Neuronal stem cell (in vitro differentiated cells): ENCODE results near the gene TTC28.

ENCODE experiments used
- DNase-seq: peaks from one replicate; pipeline ENCODE4 v3.0.0-alpha.2; 2013; ENCODE audit warnings: low spot score
- H2AFZ ChIP-seq: one replicate; pipeline ENCODE4 v1.6.1; 2013; ENCODE audit warnings: mild to moderate bottlenecking, low read length, inconsistent platforms
- H2AK5ac ChIP-seq: 2 replicates; pipeline ENCODE4 v1.6.1; 2013; ENCODE audit warnings: low read depth, mild to moderate bottlenecking, inconsistent platforms, low read length, moderate library complexity, mixed read lengths
- H2BK120ac ChIP-seq: 2 replicates; pipeline ENCODE4 v1.6.1; 2013; ENCODE audit warnings: low read depth, mild to moderate bottlenecking, inconsistent platforms, low read length, moderate library complexity, mixed read lengths
- H2BK12ac ChIP-seq: one replicate; pipeline ENCODE4 v1.6.1; 2013; ENCODE audit warnings: low read length, inconsistent platforms
- H2BK15ac ChIP-seq: 2 replicates; pipeline ENCODE4 v1.6.1; 2013; ENCODE audit warnings: mild to moderate bottlenecking, low read length, inconsistent platforms, mixed read lengths
- H2BK5ac ChIP-seq: one replicate; pipeline ENCODE4 v1.6.1; 2013; ENCODE audit warnings: inconsistent platforms, mild to moderate bottlenecking, low read length, moderate library complexity
- H3K14ac ChIP-seq: one replicate; pipeline ENCODE4 v1.6.1; 2013; ENCODE audit warnings: low read length, inconsistent platforms
- H3K18ac ChIP-seq: 2 replicates; pipeline ENCODE4 v1.6.1; 2013; ENCODE audit warnings: low read length, inconsistent platforms
- H3K23ac ChIP-seq: 2 replicates; pipeline ENCODE4 v1.6.1; 2013; ENCODE audit warnings: low read depth, mild to moderate bottlenecking, mixed read lengths, low read length, inconsistent platforms; ENCODE audit not compliant: poor library complexity
- H3K27ac ChIP-seq: replicated peaks from 3 replicates; pipeline ENCODE4 v1.5.1; 2013; ENCODE audit warnings: low read length, inconsistent platforms
- H3K27me3 ChIP-seq, 3 experiments: 2 replicates each; pipeline ENCODE4 v1.6.1; 2013; ENCODE audit warnings: low read length in 3 of 3, mild to moderate bottlenecking in 2 of 3, inconsistent platforms in 1 of 3, low read depth in 1 of 3, mixed read lengths in 1 of 3, moderate library complexity in 1 of 3; ENCODE audit not compliant: control insufficient read depth in 3 of 3, insufficient read depth in 3 of 3
- H3K36me3 ChIP-seq, 2 donors: replicated peaks in 1 of 2; 2 replicates each; pipeline ENCODE4 v1.6.1; 2013; ENCODE audit warnings: low read length in 2 of 2; ENCODE audit not compliant: control insufficient read depth in 2 of 2, insufficient read depth in 2 of 2
- H3K4ac ChIP-seq: 2 replicates; pipeline ENCODE4 v1.6.1; 2013; ENCODE audit warnings: inconsistent platforms, mild to moderate bottlenecking, low read length, moderate library complexity
- H3K4me1 ChIP-seq, 2 donors: 1 replicate in 1 of 2; 2 replicates in 1 of 2; pipeline ENCODE4 v1.6.1; 2013; ENCODE audit warnings: low read length in 2 of 2, low read depth in 1 of 2; ENCODE audit not compliant: control insufficient read depth in 2 of 2, insufficient read depth in 1 of 2
- H3K4me2 ChIP-seq: one replicate; pipeline ENCODE4 v1.6.1; 2013; ENCODE audit warnings: mild to moderate bottlenecking, low read length, inconsistent platforms; ENCODE audit not compliant: insufficient read depth, poor library complexity, severe bottlenecking
- H3K4me3 ChIP-seq, 2 donors: 2 replicates each; pipeline ENCODE4 v1.5.1; 2013; ENCODE audit warnings: low read length in 2 of 2, mild to moderate bottlenecking in 2 of 2, inconsistent platforms in 1 of 2, moderate library complexity in 1 of 2
- H3K79me1 ChIP-seq: one replicate; pipeline ENCODE4 v1.6.1; 2013; ENCODE audit warnings: low read depth, mild to moderate bottlenecking, inconsistent platforms, low read length, moderate library complexity
- H3K9ac ChIP-seq: one replicate; pipeline ENCODE4 v1.6.1; 2013; ENCODE audit warnings: mild to moderate bottlenecking, low read depth, low read length, inconsistent platforms; ENCODE audit not compliant: poor library complexity
- H3K9me3 ChIP-seq, 2 donors: replicated peaks in 1 of 2; 2 replicates each; pipeline versions ENCODE3 to v1.6.1; 2013; ENCODE audit warnings: low read length in 2 of 2, mild to moderate bottlenecking in 2 of 2, inconsistent platforms in 1 of 2, low read depth in 1 of 2, mixed read lengths in 1 of 2, moderate library complexity in 1 of 2; ENCODE audit not compliant: control insufficient read depth in 2 of 2, insufficient read depth in 1 of 2
- H4K8ac ChIP-seq: one replicate; pipeline ENCODE4 v1.6.1; 2013; ENCODE audit warnings: low read depth, mild to moderate bottlenecking, inconsistent platforms, low read length, moderate library complexity
- H4K91ac ChIP-seq: one replicate; pipeline ENCODE4 v1.6.1; 2013; ENCODE audit warnings: low read length, low read depth, mild to moderate bottlenecking, inconsistent platforms; ENCODE audit not compliant: poor library complexity
- WGBS, 2 donors: extraction: QIAGEN DNeasy Blood & Tissue Kit; methylation state at CpG; one replicate each; pipeline ENCODE4 v1.1.7; 2013; ENCODE audit warnings: missing lambda C conversion rate in 2 of 2, mixed read lengths in 1 of 2; ENCODE audit not compliant: insufficient read length in 2 of 2, insufficient replicate concordance in 1 of 2; ENCODE audit errors: extremely low coverage in 2 of 2; 5-methylcytosine and 5-hydroxymethylcytosine counted together

The TTC28 gene

GRCh38 chr22:28346308-28346707 is 333.3 kb downstream of the TTC28 start:
- no peak overlapping the region for H3K23ac ChIP-seq

GRCh38 chr22:28344918-28345703 is 334.5 kb downstream of the TTC28 start:
- no peak overlapping the region for H2BK5ac ChIP-seq
- no peak overlapping the region for H3K14ac ChIP-seq
- no peak overlapping the region for H3K23ac ChIP-seq
- DNase-seq: no peak
- H3K27me3 ChIP-seq: no peaks in the 10 kb centered on the region
- H3K9ac ChIP-seq: no peak overlapping the region
- no peak overlapping the region for H3K4ac ChIP-seq
- no peak overlapping the region for H2BK12ac ChIP-seq
- no peaks in the 10 kb centered on the region for H3K79me1 ChIP-seq
- peaks cover 0 to 1% of the 10 kb centered on the region in 2 donors for H3K9me3 ChIP-seq
- H2BK120ac ChIP-seq: no peak overlapping the region
- no peak overlapping the region for H3K4me3 ChIP-seq
- WGBS, 2 donors: no CpG with 5 or more reads among the region's 7 CpGs
- no peak overlapping the region for H4K91ac ChIP-seq
- H3K4me1 ChIP-seq: peaks cover 0 to 9% of the 10 kb centered on the region in 2 donors
- no peak overlapping the region for H2AFZ ChIP-seq
- H2AK5ac ChIP-seq: no peak overlapping the region
- H3K18ac ChIP-seq: no peak overlapping the region
- no peaks in the 10 kb centered on the region for H3K36me3 ChIP-seq
- H3K27ac ChIP-seq: no peak overlapping the region
- no peak overlapping the region for H3K4me2 ChIP-seq
- H2BK15ac ChIP-seq: no peak overlapping the region
- H4K8ac ChIP-seq: no peak overlapping the region

More at GRCh38 chr22:28346308-28346707, 333.3 kb downstream of the TTC28 start:
- Histone ChIP-seq H2BK5ac (no peak overlapping the region), H3K27me3 (no peaks in the 10 kb centered on the region), H4K91ac (no peak overlapping the region), H2BK120ac (no peak overlapping the region), H3K14ac (no peak overlapping the region), H3K4ac (no peak overlapping the region), H3K9ac (no peak overlapping the region), H2BK12ac (no peak overlapping the region), H3K4me1 (peaks cover 1 to 9% of the 10 kb centered on the region in 2 donors), H3K79me1 (no peaks in the 10 kb centered on the region), H3K4me3 (no peak overlapping the region), H4K8ac (no peak overlapping the region), H3K18ac (no peak overlapping the region), H3K4me2 (no peak overlapping the region), H3K27ac (no peak overlapping the region), H3K9me3 (no peaks in the 10 kb centered on the region), H2BK15ac (no peak overlapping the region), H2AK5ac (no peak overlapping the region), H3K36me3 (no peaks in the 10 kb centered on the region), H2AFZ (no peak overlapping the region)
- no peak for DNase-seq
- no CpG with 5 or more reads among the region's 2 CpGs for WGBS, 2 donors

GRCh38 chr22:28341001-28341400 is 338.6 kb downstream of the TTC28 start:
- H2BK15ac ChIP-seq: no peak overlapping the region
- H4K8ac ChIP-seq: no peak overlapping the region
- no peak overlapping the region for H2AK5ac ChIP-seq
- no peak overlapping the region for H3K9ac ChIP-seq
- H2AFZ ChIP-seq: no peak overlapping the region
- H3K36me3 ChIP-seq: no peaks in the 10 kb centered on the region
- no peak overlapping the region for H3K4me3 ChIP-seq
- H3K23ac ChIP-seq: no peak overlapping the region
- no peak for DNase-seq
- H2BK5ac ChIP-seq: no peak overlapping the region
- no peaks in the 10 kb centered on the region for H3K79me1 ChIP-seq
- no peak overlapping the region for H3K4me2 ChIP-seq
- no peaks in the 10 kb centered on the region for H3K4me1 ChIP-seq
- no peak overlapping the region for H3K4ac ChIP-seq
- no peak overlapping the region for H3K27ac ChIP-seq
- no peak overlapping the region for H3K18ac ChIP-seq
- no peak overlapping the region for H2BK12ac ChIP-seq
- H3K27me3 ChIP-seq: no peaks in the 10 kb centered on the region
- no peak overlapping the region for H4K91ac ChIP-seq
- no peak overlapping the region for H2BK120ac ChIP-seq
- no peak overlapping the region for H3K14ac ChIP-seq
- H3K9me3 ChIP-seq: peaks cover 0 to 3% of the 10 kb centered on the region in 2 donors

DNA sequence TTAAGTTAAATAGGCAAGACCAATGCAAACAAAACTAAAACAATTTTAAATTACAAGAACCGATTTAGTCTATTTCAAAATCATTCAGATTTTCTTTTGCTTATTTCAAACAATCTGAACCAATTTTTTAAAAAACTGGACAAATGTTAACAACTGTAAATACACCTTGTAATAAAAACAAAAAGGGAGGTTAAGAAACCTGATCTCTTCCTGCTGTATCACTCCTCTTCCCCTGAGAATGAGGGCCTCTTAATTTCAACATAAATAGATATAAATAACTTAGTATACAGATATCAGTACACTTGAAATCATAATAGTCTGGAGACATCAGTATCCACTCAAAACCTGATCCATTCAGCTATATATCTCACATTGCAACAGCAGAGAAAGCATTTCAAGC is 346.6 kb downstream of the TTC28 start:
- H3K27ac ChIP-seq: no peak overlapping the region
- H3K18ac ChIP-seq: no peak overlapping the region
- no peaks in the 10 kb centered on the region for H3K79me1 ChIP-seq
- H2AFZ ChIP-seq: no peak overlapping the region
- H4K8ac ChIP-seq: no peak overlapping the region
- no peak overlapping the region for H3K9ac ChIP-seq
- peaks cover 0 to 6% of the 10 kb centered on the region in 2 donors for H3K4me1 ChIP-seq
- H3K23ac ChIP-seq: no peak overlapping the region
- WGBS, 2 donors: no CpG with 5 or more reads among the region's 1 CpG
- H2BK5ac ChIP-seq: no peak overlapping the region
- H2AK5ac ChIP-seq: no peak overlapping the region
- H3K36me3 ChIP-seq: no peaks in the 10 kb centered on the region
- no peaks in the 10 kb centered on the region for H3K27me3 ChIP-seq
- H2BK12ac ChIP-seq: no peak overlapping the region
- no peak overlapping the region for H3K14ac ChIP-seq
- no peak overlapping the region for H2BK120ac ChIP-seq
- H3K4me2 ChIP-seq: no peak overlapping the region
- no peaks in the 10 kb centered on the region for H3K9me3 ChIP-seq
- H3K4ac ChIP-seq: no peak overlapping the region
- DNase-seq: no peak
- H2BK15ac ChIP-seq: no peak overlapping the region
- no peak overlapping the region for H3K4me3 ChIP-seq
- no peak overlapping the region for H4K91ac ChIP-seq
